ENCODE data around the gene PLEKHA6. TPM values are rescaled to one million over a fixed set of nuclear protein-coding genes. Genes with fewer than 3 reads are reported as not detected.

The PLEKHA6 gene
- total RNA-seq, 1 experiment from 2014 or later, result 5.5 TPM

DNA sequence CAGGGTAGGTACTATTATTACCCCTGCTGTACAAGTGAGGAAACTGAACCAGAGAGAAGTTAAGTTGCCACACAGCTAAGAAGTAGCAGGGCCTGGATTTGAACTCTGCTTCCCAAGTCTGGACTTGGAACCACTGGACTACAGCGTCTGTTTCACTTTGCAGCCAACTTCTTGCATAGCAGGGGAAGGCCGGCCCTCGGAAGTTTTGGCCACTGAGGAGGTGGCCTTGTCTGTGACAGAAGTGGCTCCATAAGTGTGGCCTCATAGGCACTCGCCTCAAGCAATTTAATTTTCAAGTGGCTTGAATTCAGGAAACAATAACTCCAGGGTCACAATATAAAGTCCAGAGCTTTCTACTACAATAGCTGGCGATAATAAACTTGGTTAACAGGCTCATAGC is 41.4 kb downstream of the PLEKHA6 start:
- H3K9me3 ChIP-seq (ENCODE audit: control insufficient read depth, insufficient read depth, low read depth, low read length), result no peaks in the 10 kb centered on the region
- no peak overlapping the region for H3K4me3 ChIP-seq (ENCODE audit: low read depth in 2 of 2, low read length in 2 of 2)
- DNase-seq (ENCODE audit: low read depth, low spot score) (no peak), ATAC-seq (no peak)
- TF ChIP-seq TCF7L2 (IDR thresholded peaks at IDR 0.05; ENCODE audit: low read depth, low read length) (no peak), SIN3A (IDR thresholded peaks at IDR 0.05; ENCODE audit: borderline replicate concordance, insufficient read depth, low read depth, low read length) (no peak), POLR2AphosphoS5 (IDR thresholded peaks at IDR 0.05; ENCODE audit: low read depth, low read length) (no peak)
- TF ChIP-seq, protein P1, sequence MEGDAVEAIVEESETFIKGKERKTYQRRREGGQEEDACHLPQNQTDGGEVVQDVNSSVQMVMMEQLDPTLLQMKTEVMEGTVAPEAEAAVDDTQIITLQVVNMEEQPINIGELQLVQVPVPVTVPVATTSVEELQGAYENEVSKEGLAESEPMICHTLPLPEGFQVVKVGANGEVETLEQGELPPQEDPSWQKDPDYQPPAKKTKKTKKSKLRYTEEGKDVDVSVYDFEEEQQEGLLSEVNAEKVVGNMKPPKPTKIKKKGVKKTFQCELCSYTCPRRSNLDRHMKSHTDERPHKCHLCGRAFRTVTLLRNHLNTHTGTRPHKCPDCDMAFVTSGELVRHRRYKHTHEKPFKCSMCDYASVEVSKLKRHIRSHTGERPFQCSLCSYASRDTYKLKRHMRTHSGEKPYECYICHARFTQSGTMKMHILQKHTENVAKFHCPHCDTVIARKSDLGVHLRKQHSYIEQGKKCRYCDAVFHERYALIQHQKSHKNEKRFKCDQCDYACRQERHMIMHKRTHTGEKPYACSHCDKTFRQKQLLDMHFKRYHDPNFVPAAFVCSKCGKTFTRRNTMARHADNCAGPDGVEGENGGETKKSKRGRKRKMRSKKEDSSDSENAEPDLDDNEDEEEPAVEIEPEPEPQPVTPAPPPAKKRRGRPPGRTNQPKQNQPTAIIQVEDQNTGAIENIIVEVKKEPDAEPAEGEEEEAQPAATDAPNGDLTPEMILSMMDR (IDR thresholded peaks at IDR 0.05), result no peak
- TF ChIP-seq, protein P2, sequence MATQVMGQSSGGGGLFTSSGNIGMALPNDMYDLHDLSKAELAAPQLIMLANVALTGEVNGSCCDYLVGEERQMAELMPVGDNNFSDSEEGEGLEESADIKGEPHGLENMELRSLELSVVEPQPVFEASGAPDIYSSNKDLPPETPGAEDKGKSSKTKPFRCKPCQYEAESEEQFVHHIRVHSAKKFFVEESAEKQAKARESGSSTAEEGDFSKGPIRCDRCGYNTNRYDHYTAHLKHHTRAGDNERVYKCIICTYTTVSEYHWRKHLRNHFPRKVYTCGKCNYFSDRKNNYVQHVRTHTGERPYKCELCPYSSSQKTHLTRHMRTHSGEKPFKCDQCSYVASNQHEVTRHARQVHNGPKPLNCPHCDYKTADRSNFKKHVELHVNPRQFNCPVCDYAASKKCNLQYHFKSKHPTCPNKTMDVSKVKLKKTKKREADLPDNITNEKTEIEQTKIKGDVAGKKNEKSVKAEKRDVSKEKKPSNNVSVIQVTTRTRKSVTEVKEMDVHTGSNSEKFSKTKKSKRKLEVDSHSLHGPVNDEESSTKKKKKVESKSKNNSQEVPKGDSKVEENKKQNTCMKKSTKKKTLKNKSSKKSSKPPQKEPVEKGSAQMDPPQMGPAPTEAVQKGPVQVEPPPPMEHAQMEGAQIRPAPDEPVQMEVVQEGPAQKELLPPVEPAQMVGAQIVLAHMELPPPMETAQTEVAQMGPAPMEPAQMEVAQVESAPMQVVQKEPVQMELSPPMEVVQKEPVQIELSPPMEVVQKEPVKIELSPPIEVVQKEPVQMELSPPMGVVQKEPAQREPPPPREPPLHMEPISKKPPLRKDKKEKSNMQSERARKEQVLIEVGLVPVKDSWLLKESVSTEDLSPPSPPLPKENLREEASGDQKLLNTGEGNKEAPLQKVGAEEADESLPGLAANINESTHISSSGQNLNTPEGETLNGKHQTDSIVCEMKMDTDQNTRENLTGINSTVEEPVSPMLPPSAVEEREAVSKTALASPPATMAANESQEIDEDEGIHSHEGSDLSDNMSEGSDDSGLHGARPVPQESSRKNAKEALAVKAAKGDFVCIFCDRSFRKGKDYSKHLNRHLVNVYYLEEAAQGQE (IDR thresholded peaks at IDR 0.05; ENCODE audit: insufficient read depth in 1 of 2, low read depth in 2 of 2, low read length in 1 of 2), result no peak
- H3K4me1 ChIP-seq (ENCODE audit: control insufficient read depth, insufficient read depth, low read length), result peaks cover 3% of the 10 kb centered on the region; the same call in 1 of the 2 replicates
- in situ Hi-C loops (cut with HindIII; ENCODE audit: low pct_unique_long_range_greater_than_20kb, low sequenced_read_pairs), result no loop called here
- no peak overlapping the region for H3K27ac ChIP-seq (ENCODE audit: low read length)
- H3K27me3 ChIP-seq (ENCODE audit: control insufficient read depth, insufficient read depth, low read length), result no peaks in the 10 kb centered on the region
- POLR2A ChIA-PET, result no interaction called here
- intact Hi-C loops (cut with micrococcal nuclease; ENCODE audit: unreplicated experiment), result no loop called here
- no TSS peak for BruUV-seq (replicated peaks)
- no peaks in the 10 kb centered on the region for H3K36me3 ChIP-seq (ENCODE audit: control insufficient read depth, insufficient read depth, low read length)
- CTCF ChIA-PET, result no interaction called here

DNA sequence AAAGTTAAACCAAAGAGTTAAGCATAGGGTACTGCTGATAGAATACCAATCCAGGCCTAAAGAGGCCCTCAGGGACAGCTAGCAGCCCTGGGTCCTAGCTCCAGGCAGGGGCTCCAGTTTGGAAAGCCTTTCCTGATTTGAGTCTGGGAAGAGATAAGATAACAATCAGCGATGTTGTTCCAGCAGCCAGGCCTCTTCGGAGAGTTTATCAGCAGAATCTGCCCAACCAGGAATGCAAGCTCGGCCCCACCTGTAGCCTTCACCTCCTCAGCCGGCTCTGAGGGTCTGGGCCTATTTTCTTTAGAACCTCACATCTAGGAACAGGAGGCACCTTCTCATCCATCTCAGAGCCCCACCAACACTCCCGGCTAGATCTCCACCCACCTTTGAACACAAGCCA is 42.6 kb downstream of the PLEKHA6 start:
- intact Hi-C loops (cut with micrococcal nuclease; ENCODE audit: unreplicated experiment), result no loop called here
- H3K27ac ChIP-seq (ENCODE audit: low read length), result no peak overlapping the region

More for the DNA sequence above, 42.6 kb downstream of the PLEKHA6 start:
- in situ Hi-C loops (cut with HindIII; ENCODE audit: low pct_unique_long_range_greater_than_20kb, low sequenced_read_pairs), result no loop called here
- TF ChIP-seq SIN3A (IDR thresholded peaks at IDR 0.05; ENCODE audit: borderline replicate concordance, insufficient read depth, low read depth, low read length) (no peak), TCF7L2 (IDR thresholded peaks at IDR 0.05; ENCODE audit: low read depth, low read length) (no peak), POLR2AphosphoS5 (IDR thresholded peaks at IDR 0.05; ENCODE audit: low read depth, low read length) (no peak)
- TF ChIP-seq, protein P2 (IDR thresholded peaks at IDR 0.05; ENCODE audit: insufficient read depth in 1 of 2, low read depth in 2 of 2, low read length in 1 of 2), result no peak
- TF ChIP-seq, protein P1 (IDR thresholded peaks at IDR 0.05), result no peak
- no peak for DNase-seq (ENCODE audit: low read depth, low spot score)
- Histone ChIP-seq H3K36me3 (ENCODE audit: control insufficient read depth, insufficient read depth, low read length) (no peaks in the 10 kb centered on the region), H3K27me3 (ENCODE audit: control insufficient read depth, insufficient read depth, low read length) (no peaks in the 10 kb centered on the region), H3K4me1 (ENCODE audit: control insufficient read depth, insufficient read depth, low read length) (peaks cover 3% of the 10 kb centered on the region; the same call in 1 of the 2 replicates), H3K4me3 (ENCODE audit: low read depth in 2 of 2, low read length in 2 of 2) (no peak overlapping the region), H3K9me3 (ENCODE audit: control insufficient read depth, insufficient read depth, low read depth, low read length) (no peaks in the 10 kb centered on the region)
- ChIA-PET CTCF (no interaction called here), POLR2A (no interaction called here)
- no TSS peak for BruUV-seq (replicated peaks)
- no peak for ATAC-seq

All from Panc1 (cell line).